SK-N-MC (cell line): Measurements from ENCODE around the gene ZC2HC1B.

Source experiments
- EZH2 ChIP-seq: fragments of 200-600 bp; sonication (generic); IDR thresholded peaks from one replicate; pipeline ENCODE4 v1.6.1; 2017; ENCODE audit warnings: antibody characterized with exemption
- POLR2AphosphoS5 ChIP-seq: IDR thresholded peaks from 2 replicates; pipeline ENCODE4 v1.6.1; 2012; ENCODE audit warnings: mild to moderate bottlenecking, low read depth, low read length, borderline replicate concordance

DNA sequence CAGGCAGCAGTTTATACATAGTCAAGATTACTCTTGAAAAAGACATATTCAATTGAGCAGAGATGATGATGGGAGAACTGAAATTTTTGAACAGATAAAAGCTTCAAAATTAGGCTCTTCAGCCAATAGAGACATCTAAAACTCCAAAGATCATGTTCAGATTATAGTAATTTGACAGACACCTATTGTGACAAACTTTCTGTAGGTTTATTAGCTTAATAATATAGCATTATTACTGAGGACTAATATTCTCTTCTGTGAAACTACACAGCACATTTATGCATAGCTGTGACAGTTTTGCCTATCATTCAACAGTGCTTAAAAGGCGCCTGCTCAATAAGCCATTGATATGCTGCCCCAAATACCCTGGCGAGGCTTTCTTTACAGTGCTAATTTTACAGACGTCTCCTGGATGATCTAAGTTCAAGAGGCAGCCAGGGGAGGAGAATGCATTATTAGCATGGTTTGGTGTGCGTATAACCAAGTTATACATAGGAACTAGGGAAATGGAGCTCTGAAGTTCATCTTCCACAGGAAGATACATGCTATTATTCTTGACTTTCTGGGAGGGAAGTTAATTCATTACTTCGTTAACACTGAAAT is 122.3 kb downstream of the ZC2HC1B start:
- TF ChIP-seq POLR2AphosphoS5 (no peak), EZH2 (no peak)
